Natural killer cell (primary cell): ENCODE data around the gene APH1B. TPM values are rescaled to one million over a fixed set of nuclear protein-coding genes. Genes with fewer than 3 reads are reported as not detected.

Source experiments
- ATAC-seq, 3 donors: fragments of 150-1000 bp in 2 of 3; fragments of 200-7000 bp in 1 of 3; cut with Tn5 transposase; 1 replicate in 1 of 3; 2 replicates in 2 of 3; pipeline ENCODE4 v1.10.0; 2021; ENCODE audit warnings: mild to moderate bottlenecking in 2 of 3, moderate library complexity in 2 of 3
- DNase-seq, 2 donors: peaks; one replicate each; pipeline versions ENCODE4 v3.0.0 to v3.0.0-alpha.2; 2013 to 2021; ENCODE audit warnings: mixed read lengths in 1 of 2
- H3K27ac ChIP-seq: one replicate; pipeline ENCODE4 v1.5.1; 2013; ENCODE audit warnings: mild to moderate bottlenecking, low read length
- H3K27me3 ChIP-seq: one replicate; pipeline ENCODE4 v1.6.1; 2013; ENCODE audit warnings: low read length; ENCODE audit not compliant: control insufficient read depth, insufficient read depth
- H3K36me3 ChIP-seq: one replicate; pipeline ENCODE4 v1.6.1; 2013; ENCODE audit warnings: low read length; ENCODE audit not compliant: control insufficient read depth, insufficient read depth
- H3K4me1 ChIP-seq: one replicate; pipeline ENCODE4 v1.6.1; 2013; ENCODE audit warnings: low read length; ENCODE audit not compliant: control insufficient read depth, insufficient read depth
- H3K4me3 ChIP-seq: one replicate; pipeline ENCODE4 v1.5.1; 2013; ENCODE audit warnings: low read length
- H3K9me3 ChIP-seq: one replicate; pipeline ENCODE4 v1.6.1; 2013; ENCODE audit warnings: low read length; ENCODE audit not compliant: control insufficient read depth, insufficient read depth
- H3K27ac Mint-ChIP-seq, 2 donors: one replicate each; pipeline ENCODE4 v1.8.0; 2022; ENCODE audit warnings: mild to moderate bottlenecking in 2 of 2, mixed read lengths in 2 of 2, moderate library complexity in 1 of 2
- H3K27me3 Mint-ChIP-seq, 2 donors: one replicate each; pipeline ENCODE4 v1.8.0; 2022; ENCODE audit warnings: low read depth in 2 of 2, mixed read lengths in 2 of 2
- H3K36me3 Mint-ChIP-seq: one replicate; pipeline ENCODE4 v1.8.0; 2022; ENCODE audit warnings: mixed read lengths
- H3K4me1 Mint-ChIP-seq, 2 donors: one replicate each; pipeline ENCODE4 v1.8.0; 2022; ENCODE audit warnings: mixed read lengths in 2 of 2
- H3K4me3 Mint-ChIP-seq: one replicate; pipeline ENCODE4 v1.8.0; 2022; ENCODE audit warnings: mild to moderate bottlenecking, moderate library complexity, mixed read lengths
- H3K9me3 Mint-ChIP-seq, 2 donors: one replicate each; pipeline ENCODE4 v1.8.0; 2022; ENCODE audit warnings: mixed read lengths in 2 of 2
- CTCF ChIP-seq: fragments of 200-600 bp; IDR thresholded peaks from one replicate; pipeline ENCODE4 v1.8.0; 2022; ENCODE audit warnings: antibody characterized with exemption
- WGBS: methylation state at CpG from one replicate; pipeline ENCODE4 v1.1.7; 2013; ENCODE audit warnings: missing lambda C conversion rate; ENCODE audit not compliant: insufficient coverage; 5-methylcytosine and 5-hydroxymethylcytosine counted together
- intact Hi-C: fragments of 100-400 bp; cut with micrococcal nuclease; formaldehyde crosslinking; loops from one replicate; pipeline ENCODE4 v1.14.2; 2022
- total RNA-seq, 4 donors: library from RNA; stranded (reverse); fragments of 120-200 nt in 1 of 4; gene quantifications; one replicate each; pipeline versions ENCODE4 v1.2.3 to v1.2.4, GENCODE V29; 2013 to 2022

APH1B gene
- total RNA-seq, 3 donors from 2014 or later (not counting 1 experiment from before 2014, with no cell fraction given) = 8.6 to 12.4 (median 9.9) TPM

- peaks cover under 1% of the 10 kb centered on the region for H3K36me3 Mint-ChIP-seq
- H3K27ac Mint-ChIP-seq = peak overlapping the region; percentile 90 to 94
- peaks cover 70 to 75% of the 10 kb centered on the region in 2 donors for H3K4me1 Mint-ChIP-seq
- Histone ChIP-seq H3K9me3 (no peaks in the 10 kb centered on the region), H3K27me3 (no peaks in the 10 kb centered on the region), H3K4me3 (no peak overlapping the region), H3K4me1 (peaks cover 28% of the 10 kb centered on the region), H3K27ac (peak overlapping the region; percentile 84), H3K36me3 (no peaks in the 10 kb centered on the region)
- ATAC-seq = peak; percentile 23 to 56 (median 31)
- intact Hi-C loops = loop anchor here (2.0 kb wide), 2 partner anchors 19 to 39 kb away; no protein-coding TSS in a partner anchor
- no peaks in the 10 kb centered on the region for H3K9me3 Mint-ChIP-seq
- 0% methylated on average over 1 of the region's 1 CpG for WGBS
- no peak for TF ChIP-seq CTCF
- no peaks in the 10 kb centered on the region for H3K27me3 Mint-ChIP-seq
- DNase-seq = peak in 1 of 2 donors; percentile 30
- peak overlapping the region; percentile 25 for H3K4me3 Mint-ChIP-seq
Measured at GRCh38 chr15:63231706-63232105, 45.7 kb upstream of the APH1B start.

DNA sequence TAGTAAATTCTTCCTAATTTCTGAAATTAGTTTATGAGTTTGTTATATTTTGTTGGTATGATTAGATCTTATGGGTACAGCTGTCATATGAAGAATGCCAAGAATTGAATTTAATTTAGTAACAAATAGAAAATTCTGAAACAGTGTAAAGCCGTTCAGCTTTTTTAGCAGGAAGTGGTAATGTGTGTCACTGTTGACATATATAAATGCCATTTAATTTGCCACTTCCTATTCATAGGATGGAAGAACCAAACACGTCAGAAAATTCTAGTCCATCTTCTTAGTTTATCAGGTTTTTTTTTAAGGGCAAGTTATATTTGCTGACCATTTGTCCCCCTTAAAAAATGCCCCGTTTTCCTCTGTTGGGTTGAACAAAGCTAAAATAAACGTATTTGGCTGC, 45.0 kb upstream of the APH1B start:
- no peaks in the 10 kb centered on the region for H3K27me3 Mint-ChIP-seq
- H3K4me1 Mint-ChIP-seq = peaks cover 70 to 75% of the 10 kb centered on the region in 2 donors
- peak; percentile 71 to 84 (median 74) for ATAC-seq
- H3K36me3 ChIP-seq = no peaks in the 10 kb centered on the region
- peaks cover 22% of the 10 kb centered on the region for H3K4me1 ChIP-seq
- peak in 1 of 2 donors; percentile 61 for DNase-seq
- H3K4me3 Mint-ChIP-seq = peak overlapping the region; percentile 82
- peak overlapping the region; percentile 84 for H3K27ac ChIP-seq
- H3K27me3 ChIP-seq = no peaks in the 10 kb centered on the region
- no peaks in the 10 kb centered on the region for H3K9me3 Mint-ChIP-seq
- no peaks in the 10 kb centered on the region for H3K36me3 Mint-ChIP-seq
- H3K9me3 ChIP-seq = no peaks in the 10 kb centered on the region
- TF ChIP-seq CTCF = no peak
- H3K4me3 ChIP-seq = no peak overlapping the region
- intact Hi-C loops = loop anchor here (2.0 kb wide), 2 partner anchors 20 to 40 kb away; no protein-coding TSS in a partner anchor
- peak overlapping the region; percentile 90 to 94 for H3K27ac Mint-ChIP-seq
- 27% methylated on average over 2 of the region's 4 CpGs for WGBS

GRCh38 chr15:63232943-63233342, 44.5 kb upstream of the APH1B start:
- ATAC-seq (no peak), DNase-seq (no peak)
- peaks cover 70 to 75% of the 10 kb centered on the region in 2 donors for H3K4me1 Mint-ChIP-seq
- H3K36me3 Mint-ChIP-seq = no peaks in the 10 kb centered on the region
- H3K4me3 Mint-ChIP-seq = peak overlapping the region; percentile 68
- intact Hi-C loops = loop anchor here (2.0 kb wide), 2 partner anchors 20 to 40 kb away; no protein-coding TSS in a partner anchor
- peaks cover 22% of the 10 kb centered on the region for H3K4me1 ChIP-seq
- H3K27me3 ChIP-seq = no peaks in the 10 kb centered on the region
- H3K27me3 Mint-ChIP-seq = no peaks in the 10 kb centered on the region
- H3K27ac ChIP-seq = peak overlapping the region; percentile 84
- H3K27ac Mint-ChIP-seq = peak overlapping the region; percentile 90 to 94
- H3K9me3 Mint-ChIP-seq = no peaks in the 10 kb centered on the region
- H3K9me3 ChIP-seq = no peaks in the 10 kb centered on the region
- no peak overlapping the region for H3K4me3 ChIP-seq
- H3K36me3 ChIP-seq = no peaks in the 10 kb centered on the region
- WGBS = 90% methylated on average over 4 of the region's 5 CpGs
- no peak for TF ChIP-seq CTCF
